Measurements from ENCODE around the gene UQCR10.

- no peak for TF ChIP-seq CTCF (conservative IDR thresholded peaks at IDR 0.05 in 1 of 2, IDR thresholded peaks at IDR 0.05 in 1 of 2; ENCODE audit: extremely low read depth in 1 of 2, insufficient read depth in 1 of 2, low read depth in 1 of 2, low read length in 2 of 2)
- no peak for TF ChIP-seq EZH2 (IDR thresholded peaks at IDR 0.05; ENCODE audit: borderline replicate concordance, low read length)
Observed at GRCh38 chr22:29801796-29802195, 34.6 kb downstream of the UQCR10 start.
